OCI-LY7 (cell line): Measurements from ENCODE around the gene TEKTIP1. TPM values are rescaled to one million over a fixed set of nuclear protein-coding genes. Genes with fewer than 3 reads are reported as not detected.

Experiments used
- BruUV-seq: library from RNA; stranded (reverse); fragments of 400-500 nt; replicated peaks from 2 replicates; lab custom pipeline; 2021; lab: Mats Ljungman, UMichigan
- CTCF ChIA-PET: fragments of 300-600 bp; sonication (Branson Sonifier 250); formaldehyde crosslinking; loops from one replicate; lab custom pipeline; 2022; ENCODE audit warnings: antibody characterized with exemption; ENCODE audit not compliant: unreplicated experiment; lab: Charles Lee
- POLR2A ChIA-PET: fragments of 300-600 bp; sonication (Branson Sonifier 250); formaldehyde crosslinking; loops from one replicate; lab custom pipeline; 2022; ENCODE audit warnings: antibody characterized with exemption; lab: Charles Lee
- DNase-seq: peaks from one replicate; pipeline ENCODE4 v3.0.0-alpha.2; 2015; ENCODE audit warnings: low spot score
- H2AFZ ChIP-seq: fragments of 200-600 bp; sonication (generic), shearing (Covaris generic); 2 replicates; pipeline ENCODE4 v1.6.1; 2014; ENCODE audit warnings: mild to moderate bottlenecking, antibody characterized with exemption, low read length, moderate library complexity
- H3K27ac ChIP-seq: fragments of 200-600 bp; sonication (generic); 2 replicates; pipeline ENCODE4 v1.5.1; 2014; ENCODE audit warnings: mixed run types, low read depth, mild to moderate bottlenecking, moderate library complexity, low read length, inconsistent platforms; ENCODE audit not compliant: poor library complexity, severe bottlenecking
- H3K36me3 ChIP-seq: fragments of 200-600 bp; sonication (generic); 2 replicates; pipeline ENCODE4 v1.6.1; 2014; ENCODE audit warnings: mild to moderate bottlenecking, antibody characterized with exemption, low read length, moderate library complexity, mixed read lengths; ENCODE audit not compliant: insufficient read depth
- H3K4me1 ChIP-seq: fragments of 200-600 bp; sonication (generic); 2 replicates; pipeline ENCODE4 v1.5.1; 2014; ENCODE audit warnings: mild to moderate bottlenecking, low read length; ENCODE audit not compliant: insufficient read depth, poor library complexity, severe bottlenecking
- H3K4me2 ChIP-seq: fragments of 200-600 bp; sonication (generic); 2 replicates; pipeline ENCODE4 v1.6.1; 2014; ENCODE audit warnings: mild to moderate bottlenecking, low read length
- H3K4me3 ChIP-seq: fragments of 200-600 bp; sonication (generic); 2 replicates; pipeline ENCODE4 v1.5.1; 2014; ENCODE audit warnings: mild to moderate bottlenecking, low read depth, low read length; ENCODE audit not compliant: poor library complexity, severe bottlenecking
- H3K79me2 ChIP-seq: fragments of 200-600 bp; sonication (generic); 2 replicates; pipeline ENCODE4 v1.6.1; 2016; ENCODE audit warnings: low read depth, mild to moderate bottlenecking, low read length, moderate library complexity, mixed read lengths; ENCODE audit not compliant: insufficient read depth
- H3K9me2 ChIP-seq: fragments of 200-600 bp; sonication (generic); 2 replicates; pipeline ENCODE4 v1.6.1; 2016; ENCODE audit warnings: mild to moderate bottlenecking, low read length, mixed read lengths; ENCODE audit not compliant: insufficient read depth
- H3K9me3 ChIP-seq: fragments of 200-600 bp; sonication (generic); 2 replicates; pipeline ENCODE4 v1.6.1; 2014; ENCODE audit warnings: mild to moderate bottlenecking, mixed run types, low read length, mixed read lengths
- H4K20me1 ChIP-seq: fragments of 200-600 bp; sonication (generic); 2 replicates; pipeline ENCODE4 v1.6.1; 2014; ENCODE audit warnings: mild to moderate bottlenecking, antibody characterized with exemption, low read length, moderate library complexity, mixed read lengths; ENCODE audit not compliant: insufficient read depth
- CTCF ChIP-seq: fragments of 200-600 bp; sonication (generic); conservative IDR thresholded peaks from 2 replicates; pipeline ENCODE4 v1.5.1; 2014; ENCODE audit warnings: mild to moderate bottlenecking, antibody characterized with exemption, low read length, moderate library complexity, mixed read lengths
- EZH2phosphoT487 ChIP-seq: fragments of 200-600 bp; sonication (generic); IDR thresholded peaks from 2 replicates; pipeline ENCODE4 v1.6.1; 2018; ENCODE audit warnings: low read depth, borderline replicate concordance, mild to moderate bottlenecking, mixed run types, antibody characterized with exemption, low read length, moderate library complexity, mixed read lengths
- intact Hi-C: fragments of 100-400 bp; cut with micrococcal nuclease; formaldehyde crosslinking; loops from one replicate; pipeline ENCODE4 v1.10.0; 2022; ENCODE audit not compliant: unreplicated experiment
- total RNA-seq, 2 experiments: library from RNA; depleted of rRNA in 1 of 2; stranded (reverse); fragments of >200 nt in 1 of 2; shearing (Covaris generic) in 1 of 2; gene quantifications; 2 replicates each; pipeline ENCODE4 v1.2.3, GENCODE V29; 2014 to 2022

Gene TEKTIP1
- total RNA-seq, 2 experiments from 2014 or later, result 0.44 to 7.0 TPM

- DNase-seq, result no peak
- H2AFZ ChIP-seq, result no peak overlapping the region
- no TSS peak for BruUV-seq
- no peak overlapping the region for H3K27ac ChIP-seq
- intact Hi-C loops, result no loop called here
- H3K4me3 ChIP-seq, result no peak overlapping the region
- POLR2A ChIA-PET, result no interaction called here
- H3K4me1 ChIP-seq, result peaks cover 16% of the 10 kb centered on the region
- no peaks in the 10 kb centered on the region for H4K20me1 ChIP-seq
- TF ChIP-seq CTCF (no peak), EZH2phosphoT487 (no peak)
- H3K4me2 ChIP-seq, result no peak overlapping the region
- CTCF ChIA-PET, result no interaction called here
- H3K79me2 ChIP-seq, result peaks cover 20% of the 10 kb centered on the region
- H3K9me2 ChIP-seq, result no peaks in the 10 kb centered on the region
- H3K36me3 ChIP-seq, result peaks cover 51% of the 10 kb centered on the region
- no peaks in the 10 kb centered on the region for H3K9me3 ChIP-seq
Observed at GRCh38 chr19:3496392-3497273, 42.3 kb upstream of the TEKTIP1 start.

- TF ChIP-seq EZH2phosphoT487 (no peak), CTCF (no peak)
- no peaks in the 10 kb centered on the region for H3K9me3 ChIP-seq
- no peak overlapping the region for H3K4me2 ChIP-seq
- no peaks in the 10 kb centered on the region for H4K20me1 ChIP-seq
- H3K27ac ChIP-seq, result no peak overlapping the region
- no TSS peak for BruUV-seq
- no peak overlapping the region for H2AFZ ChIP-seq
- no peak overlapping the region for H3K4me3 ChIP-seq
- CTCF ChIA-PET, result no interaction called here
- H3K36me3 ChIP-seq, result peaks cover 38% of the 10 kb centered on the region
- POLR2A ChIA-PET, result no interaction called here
- intact Hi-C loops, result no loop called here
- H3K9me2 ChIP-seq, result no peaks in the 10 kb centered on the region
- H3K79me2 ChIP-seq, result peaks cover 20% of the 10 kb centered on the region
- H3K4me1 ChIP-seq, result peaks cover 16% of the 10 kb centered on the region
- DNase-seq, result no peak
Observed at GRCh38 chr19:3497757-3498520, 41.0 kb upstream of the TEKTIP1 start.
